Hepatocyte (in vitro differentiated cells): Measurements from ENCODE around the gene WASF3. TPM values are rescaled to one million over a fixed set of nuclear protein-coding genes. Genes with fewer than 3 reads are reported as not detected.
"Not testable (repeated sequence)": the region's sequence is repeated elsewhere in the genome, so short reads cannot be mapped to it uniquely, and the experiment has no call there.

Source experiments
- DNase-seq: peaks from one replicate; pipeline ENCODE4 v3.0.0-alpha.2; 2016; ENCODE audit warnings: low spot score
- H2AFZ ChIP-seq: fragments of 200-600 bp; sonication (generic); 2 replicates; pipeline ENCODE4 v1.6.0; 2016; ENCODE audit warnings: antibody characterized with exemption, mild to moderate bottlenecking
- H3K27ac ChIP-seq: fragments of 200-600 bp; sonication (generic); 2 replicates; pipeline ENCODE4 v1.5.1; 2016; ENCODE audit warnings: mild to moderate bottlenecking
- H3K27me3 ChIP-seq: fragments of 200-600 bp; sonication (generic); 2 replicates; pipeline ENCODE4 v1.6.1; 2016
- H3K36me3 ChIP-seq: fragments of 200-600 bp; sonication (generic); replicated peaks from 2 replicates; pipeline ENCODE4 v1.5.1; 2016; ENCODE audit warnings: low read depth; ENCODE audit not compliant: insufficient read depth
- H3K4me1 ChIP-seq: fragments of 200-600 bp; sonication (generic); 2 replicates; pipeline ENCODE4 v1.5.1; 2016; ENCODE audit warnings: mild to moderate bottlenecking, moderate library complexity; ENCODE audit not compliant: insufficient read depth
- H3K4me2 ChIP-seq: fragments of 200-600 bp; sonication (generic); 2 replicates; pipeline ENCODE4 v1.6.0; 2016
- H3K4me3 ChIP-seq: fragments of 200-600 bp; sonication (generic); 2 replicates; pipeline ENCODE4 v1.5.1; 2016; ENCODE audit warnings: mild to moderate bottlenecking
- H3K79me2 ChIP-seq: fragments of 200-600 bp; sonication (generic); 2 replicates; pipeline ENCODE4 v1.6.0; 2017; ENCODE audit warnings: mild to moderate bottlenecking
- H3K9me2 ChIP-seq: fragments of 200-600 bp; sonication (generic); replicated peaks from 2 replicates; pipeline ENCODE4 v1.6.0; 2017; ENCODE audit warnings: mild to moderate bottlenecking; ENCODE audit not compliant: insufficient read depth
- H3K9me3 ChIP-seq: fragments of 200-600 bp; sonication (generic); 2 replicates; pipeline ENCODE4 v1.5.1; 2016; ENCODE audit warnings: low read depth, mild to moderate bottlenecking
- H4K20me1 ChIP-seq: fragments of 200-600 bp; sonication (generic); 2 replicates; pipeline ENCODE4 v1.6.0; 2016; ENCODE audit warnings: mild to moderate bottlenecking; ENCODE audit not compliant: insufficient read depth, poor library complexity, severe bottlenecking
- CTCF ChIP-seq: fragments of 200-600 bp; sonication (generic); IDR thresholded peaks from 2 replicates; pipeline ENCODE4 v1.5.1; 2016; ENCODE audit warnings: antibody characterized with exemption, mild to moderate bottlenecking; ENCODE audit not compliant: poor library complexity
- EZH2 ChIP-seq: fragments of 200-600 bp; sonication (generic); IDR thresholded peaks from 2 replicates; pipeline ENCODE4 v1.6.1; 2016; ENCODE audit warnings: antibody characterized with exemption, mild to moderate bottlenecking, borderline replicate concordance
- EZH2phosphoT487 ChIP-seq: fragments of 200-600 bp; sonication (generic); IDR thresholded peaks from one replicate; pipeline ENCODE4 v1.6.1; 2018; ENCODE audit warnings: antibody characterized with exemption, mild to moderate bottlenecking, low read depth, moderate library complexity; ENCODE audit not compliant: unreplicated experiment, severe bottlenecking
- WGBS: methylation state at CpG from one replicate; pipeline ENCODE4 v1.1.6; 2016; ENCODE audit warnings: low lambda C conversion rate; ENCODE audit errors: missing lambda C conversion rate; 5-methylcytosine and 5-hydroxymethylcytosine counted together
- polyA plus RNA-seq: library from polyadenylated mRNA; unstranded; fragments of >200 nt; fragmentation: Nextera tagmentation; extraction: Ambion mirVana; gene quantifications from 2 replicates; pipeline ENCODE4 v1.2.1, GENCODE V29; 2016
- total RNA-seq: library from RNA; depleted of rRNA; stranded (reverse); fragments of >200 nt; gene quantifications from 2 replicates; pipeline ENCODE4 v1.2.3, GENCODE V29; 2014

WASF3 gene
- total and polyA plus RNA-seq, 2 experiments from 2014 or later, result 10.4 to 17.8 TPM

- no peak for TF ChIP-seq EZH2phosphoT487
- no peak for TF ChIP-seq EZH2
- TF ChIP-seq CTCF, result no peak
- no peak overlapping the region for H3K27ac ChIP-seq
- no peak overlapping the region for H3K4me2 ChIP-seq
- H3K4me1 ChIP-seq, result no peaks in the 10 kb centered on the region
- no peaks in the 10 kb centered on the region for H3K27me3 ChIP-seq
- no peak for DNase-seq
- no peaks in the 10 kb centered on the region for H3K36me3 ChIP-seq
- H3K4me3 ChIP-seq, result no peak overlapping the region
- WGBS, result 83% methylated on average over 5 of the region's 5 CpGs
- H3K9me2 ChIP-seq, result no peaks in the 10 kb centered on the region
- no peaks in the 10 kb centered on the region for H3K9me3 ChIP-seq
- no peak overlapping the region for H2AFZ ChIP-seq
- H3K79me2 ChIP-seq, result no peaks in the 10 kb centered on the region
- H4K20me1 ChIP-seq, result no peaks in the 10 kb centered on the region
These were observed 164.8 kb downstream of the WASF3 start for GRCh38 chr13:26722321-26722720.

DNA sequence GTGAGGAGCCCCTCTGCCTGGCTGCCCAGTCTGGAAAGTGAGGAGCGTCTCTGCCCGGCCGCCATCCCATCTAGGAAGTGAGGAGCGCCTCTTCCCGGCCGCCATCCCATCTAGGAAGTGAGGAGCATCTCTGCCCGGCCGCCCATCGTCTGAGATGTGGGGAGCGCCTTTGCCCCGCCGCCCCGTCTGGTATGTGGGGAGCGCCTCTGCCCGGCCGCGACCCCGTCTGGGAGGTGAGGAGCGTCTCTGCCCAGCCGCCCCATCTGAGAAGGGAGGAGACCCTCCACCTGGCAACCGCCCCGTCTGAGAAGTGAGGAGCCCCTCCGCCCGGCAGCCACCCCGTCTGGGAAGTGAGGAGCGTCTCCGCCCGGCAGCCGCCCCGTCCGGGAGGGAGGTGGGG lies 166.1 kb downstream of the WASF3 start:
- H3K4me2 ChIP-seq, H3K4me3 ChIP-seq, H3K9me3 ChIP-seq, H3K27me3 ChIP-seq, H4K20me1 ChIP-seq, H3K4me1 ChIP-seq, H3K79me2 ChIP-seq, H3K9me2 ChIP-seq, H3K27ac ChIP-seq, DNase-seq, H3K36me3 ChIP-seq, H2AFZ ChIP-seq: not testable (repeated sequence)
- WGBS, result no CpG with 5 or more reads among the region's 31 CpGs

DNA sequence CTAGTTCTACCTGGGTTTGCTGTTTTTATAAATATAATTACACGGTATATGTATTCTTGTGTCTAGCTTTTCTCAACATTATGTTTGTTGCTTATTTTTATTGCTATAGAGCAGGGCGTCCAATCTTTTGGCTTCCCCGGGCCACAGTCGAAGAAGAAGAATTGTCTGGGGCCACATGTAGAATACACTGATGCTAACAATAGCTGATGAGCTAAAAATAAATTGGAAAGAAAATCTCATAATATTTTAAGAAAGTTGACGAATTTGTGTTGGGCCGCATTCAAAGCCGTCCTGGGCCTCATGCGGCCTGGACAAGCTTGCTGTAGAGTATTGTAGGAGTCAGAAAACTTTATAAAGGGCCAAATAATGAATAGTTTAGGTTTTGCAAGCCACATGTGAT lies 169.2 kb downstream of the WASF3 start:
- TF ChIP-seq EZH2, result no peak
- no peak for TF ChIP-seq CTCF
- no peak for TF ChIP-seq EZH2phosphoT487
- 94% methylated on average over 8 of the region's 8 CpGs for WGBS
- H3K4me3 ChIP-seq, result no peak overlapping the region

DNA sequence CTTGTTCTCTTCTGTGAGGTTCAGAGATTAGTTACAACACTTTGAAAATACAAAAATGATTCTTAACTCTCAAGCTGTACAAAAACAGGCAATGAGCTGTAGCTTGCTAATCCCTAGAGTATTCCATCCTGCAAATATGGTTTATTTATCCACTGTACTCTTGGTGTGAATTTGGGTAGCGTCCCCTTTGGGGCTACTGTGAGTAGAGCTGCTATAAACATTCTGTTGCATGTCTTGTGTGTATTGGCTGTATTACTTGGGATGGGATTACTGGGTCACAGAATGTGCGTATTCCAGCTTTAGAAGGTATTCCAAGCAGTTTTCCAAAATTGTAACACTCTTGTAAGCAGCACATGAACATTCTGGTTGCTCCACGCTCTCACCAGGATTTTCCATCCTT lies 169.6 kb downstream of the WASF3 start:
- Histone ChIP-seq H3K36me3 (no peaks in the 10 kb centered on the region), H3K4me1 (no peaks in the 10 kb centered on the region), H3K27me3 (no peaks in the 10 kb centered on the region), H3K27ac (no peak overlapping the region), H3K4me3 (no peak overlapping the region), H3K9me2 (no peaks in the 10 kb centered on the region), H3K79me2 (no peaks in the 10 kb centered on the region), H2AFZ (no peak overlapping the region), H3K4me2 (no peak overlapping the region), H3K9me3 (no peaks in the 10 kb centered on the region), H4K20me1 (no peaks in the 10 kb centered on the region)
- 84% methylated on average over 3 of the region's 3 CpGs for WGBS
- no peak for TF ChIP-seq CTCF
- no peak for TF ChIP-seq EZH2phosphoT487
- TF ChIP-seq EZH2, result no peak
- DNase-seq, result no peak

More for the DNA sequence above, 169.2 kb downstream of the WASF3 start:
- Histone ChIP-seq H3K4me2 (no peak overlapping the region), H3K9me3 (no peaks in the 10 kb centered on the region), H3K4me1 (no peaks in the 10 kb centered on the region), H3K27me3 (no peaks in the 10 kb centered on the region), H2AFZ (no peak overlapping the region), H3K79me2 (no peaks in the 10 kb centered on the region), H3K27ac (no peak overlapping the region), H3K36me3 (no peaks in the 10 kb centered on the region), H4K20me1 (no peaks in the 10 kb centered on the region), H3K9me2 (no peaks in the 10 kb centered on the region)
- DNase-seq, result no peak
